MM.1S (cell line): ENCODE measurements around the gene IMMP2L.

ENCODE experiments used
- DNase-seq: peaks from one replicate; pipeline ENCODE4 v3.0.0-alpha.2; 2015
- H2AFZ ChIP-seq: fragments of 300-600 bp; sonication (generic); 2 replicates; pipeline ENCODE4 v1.6.0; 2016; ENCODE audit warnings: antibody characterized with exemption, low read length
- H3F3A ChIP-seq: fragments of 300-600 bp; sonication (generic); 2 replicates; pipeline ENCODE4 v1.6.1; 2016; ENCODE audit warnings: mild to moderate bottlenecking, antibody characterized with exemption, low read length, moderate library complexity, mixed read lengths; ENCODE audit not compliant: insufficient read depth
- H3K27ac ChIP-seq: fragments of 300-600 bp; sonication (generic); 2 replicates; pipeline ENCODE4 v1.5.1; 2016; ENCODE audit warnings: mild to moderate bottlenecking, low read length
- H3K27me3 ChIP-seq: fragments of 300-600 bp; sonication (generic); replicated peaks from 2 replicates; pipeline ENCODE4 v1.6.0; 2016; ENCODE audit warnings: low read length; ENCODE audit not compliant: insufficient read depth
- H3K36me3 ChIP-seq: fragments of 300-600 bp; sonication (generic); replicated peaks from 2 replicates; pipeline ENCODE4 v1.6.1; 2016; ENCODE audit warnings: mild to moderate bottlenecking, low read length, mixed read lengths; ENCODE audit not compliant: insufficient read depth
- H3K4me1 ChIP-seq: fragments of 300-600 bp; sonication (generic); 2 replicates; pipeline ENCODE4 v1.6.1; 2016; ENCODE audit warnings: low read length, mixed read lengths
- H3K4me2 ChIP-seq: fragments of 300-600 bp; sonication (generic); 2 replicates; pipeline ENCODE4 v1.6.0; 2016; ENCODE audit warnings: low read depth, low read length
- H3K4me3 ChIP-seq: fragments of 300-600 bp; sonication (generic); 2 replicates; pipeline ENCODE4 v1.5.1; 2016; ENCODE audit warnings: low read length, mixed read lengths
- H3K79me2 ChIP-seq: fragments of 300-600 bp; sonication (generic); 2 replicates; pipeline ENCODE4 v1.6.1; 2016; ENCODE audit warnings: mixed run types, low read length, mixed read lengths
- H3K9ac ChIP-seq: fragments of 300-600 bp; sonication (generic); 2 replicates; pipeline ENCODE4 v1.6.1; 2016; ENCODE audit warnings: low read length, mixed read lengths
- H3K9me2 ChIP-seq: fragments of 300-600 bp; sonication (generic); replicated peaks from 2 replicates; pipeline ENCODE4 v1.6.1; 2016; ENCODE audit warnings: mild to moderate bottlenecking, low read length, mixed read lengths; ENCODE audit not compliant: insufficient read depth
- H3K9me3 ChIP-seq: fragments of 300-600 bp; sonication (generic); replicated peaks from 2 replicates; pipeline ENCODE4 v1.6.1; 2016; ENCODE audit warnings: mild to moderate bottlenecking, low read length, mixed read lengths; ENCODE audit not compliant: insufficient read depth
- H4K20me1 ChIP-seq: fragments of 300-600 bp; sonication (generic); 2 replicates; pipeline ENCODE4 v1.6.1; 2016; ENCODE audit warnings: mild to moderate bottlenecking, low read length, moderate library complexity, mixed read lengths; ENCODE audit not compliant: insufficient read depth
- CTCF ChIP-seq: fragments of 300-600 bp; sonication (generic); IDR thresholded peaks from 2 replicates; pipeline ENCODE4 v1.5.1; 2016; ENCODE audit warnings: antibody characterized with exemption, low read length, mixed read lengths
- EZH2 ChIP-seq: fragments of 300-600 bp; sonication (generic); optimal IDR thresholded peaks from 2 replicates; pipeline ENCODE3; 2017; ENCODE audit warnings: low read depth, mild to moderate bottlenecking, antibody characterized with exemption, low read length, mixed read lengths
- EZH2phosphoT487 ChIP-seq: fragments of 300-600 bp; sonication (generic); IDR thresholded peaks from 2 replicates; pipeline ENCODE4 v1.6.1; 2018; ENCODE audit warnings: antibody characterized with exemption, low read length

IMMP2L gene

GRCh38 chr7:110974441-110974840 is 587.9 kb downstream of the IMMP2L start:
- H3K4me1 ChIP-seq = no peaks in the 10 kb centered on the region
- H3K36me3 ChIP-seq = no peaks in the 10 kb centered on the region
- H3K4me2 ChIP-seq = no peak overlapping the region
- no peak overlapping the region for H3K9ac ChIP-seq
- no peaks in the 10 kb centered on the region for H3F3A ChIP-seq
- H3K9me3 ChIP-seq = no peaks in the 10 kb centered on the region
- no peak for TF ChIP-seq EZH2
- TF ChIP-seq EZH2phosphoT487 = no peak
- no peak for TF ChIP-seq CTCF
- no peaks in the 10 kb centered on the region for H3K79me2 ChIP-seq
- H3K27me3 ChIP-seq = no peaks in the 10 kb centered on the region
- H3K9me2 ChIP-seq = no peaks in the 10 kb centered on the region
- no peak for DNase-seq
- no peak overlapping the region for H2AFZ ChIP-seq
- H3K4me3 ChIP-seq = no peak overlapping the region
- H3K27ac ChIP-seq = no peak overlapping the region
- no peaks in the 10 kb centered on the region for H4K20me1 ChIP-seq

DNA sequence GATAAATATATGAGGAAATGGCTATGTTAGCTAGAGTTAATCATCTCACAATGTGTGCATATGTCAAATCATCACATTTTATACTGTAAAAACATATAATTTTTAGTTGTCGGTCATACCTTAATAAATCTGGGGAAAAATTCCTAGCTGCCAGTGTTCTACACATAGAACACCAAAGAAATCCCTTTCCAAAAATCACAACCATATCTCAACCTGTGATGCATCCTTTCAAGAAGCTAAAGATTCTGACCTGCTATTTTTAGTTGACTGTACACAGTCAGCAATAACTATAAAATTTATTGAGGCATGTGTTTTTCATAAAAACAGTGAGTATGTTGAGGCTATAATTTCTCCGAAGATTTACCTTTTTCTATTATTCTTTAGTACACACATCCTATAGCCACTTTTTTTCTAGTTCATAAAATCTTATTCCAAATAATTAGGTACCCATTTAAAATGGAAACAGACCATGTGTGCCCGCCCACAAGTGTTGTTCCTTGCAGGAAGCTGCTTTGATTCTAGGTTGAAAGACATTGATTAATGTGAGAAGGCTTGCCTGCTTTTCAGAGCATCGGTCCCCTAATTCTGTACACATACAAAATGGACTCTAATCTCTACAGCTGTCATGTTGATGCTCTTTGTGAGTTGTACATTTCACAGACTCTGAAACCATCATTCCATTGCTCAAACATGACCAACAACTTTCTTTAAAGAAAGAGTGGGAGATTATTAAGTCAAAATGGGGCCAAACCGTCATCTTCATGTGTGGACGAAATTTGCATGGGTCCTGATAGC is 588.9 kb downstream of the IMMP2L start:
- H3F3A ChIP-seq = no peaks in the 10 kb centered on the region
- no peak overlapping the region for H3K4me3 ChIP-seq
- DNase-seq = no peak
- no peak overlapping the region for H3K9ac ChIP-seq
- H3K36me3 ChIP-seq = no peaks in the 10 kb centered on the region
- no peak overlapping the region for H3K27ac ChIP-seq
- H3K9me2 ChIP-seq = no peaks in the 10 kb centered on the region
- TF ChIP-seq CTCF (no peak), EZH2 (no peak), EZH2phosphoT487 (no peak)
- no peaks in the 10 kb centered on the region for H3K4me1 ChIP-seq
- no peaks in the 10 kb centered on the region for H4K20me1 ChIP-seq
- no peaks in the 10 kb centered on the region for H3K9me3 ChIP-seq
- no peak overlapping the region for H2AFZ ChIP-seq
- H3K79me2 ChIP-seq = no peaks in the 10 kb centered on the region
- no peaks in the 10 kb centered on the region for H3K27me3 ChIP-seq
- H3K4me2 ChIP-seq = no peak overlapping the region

- H3K4me3 ChIP-seq = no peak overlapping the region
- peaks cover 12% of the 10 kb centered on the region for H3K4me1 ChIP-seq
- no peak overlapping the region for H2AFZ ChIP-seq
- no peak overlapping the region for H3K9ac ChIP-seq
- no peak for DNase-seq
- H3K27me3 ChIP-seq = no peaks in the 10 kb centered on the region
- 0 out of 2 replicates have a peak, but pooled peaks cover 10% of the 10 kb centered on the region for H3F3A ChIP-seq
- no peaks in the 10 kb centered on the region for H3K9me3 ChIP-seq
- no peaks in the 10 kb centered on the region for H3K79me2 ChIP-seq
- H3K9me2 ChIP-seq = no peaks in the 10 kb centered on the region
- H3K27ac ChIP-seq = no peak overlapping the region
- TF ChIP-seq CTCF = no peak
- no peak for TF ChIP-seq EZH2phosphoT487
- TF ChIP-seq EZH2 = no peak
- no peaks in the 10 kb centered on the region for H4K20me1 ChIP-seq
- H3K36me3 ChIP-seq = no peaks in the 10 kb centered on the region
- H3K4me2 ChIP-seq = no peak overlapping the region
Observed at GRCh38 chr7:110964775-110965174, 597.5 kb downstream of the IMMP2L start.
